ENCODE measurements around the gene ZNF768. TPM values are rescaled to one million over a fixed set of nuclear protein-coding genes. Genes with fewer than 3 reads are reported as not detected.
"Not testable (repeated sequence)": the region's sequence is repeated elsewhere in the genome, so short reads cannot be mapped to it uniquely, and the experiment has no call there.

ZNF768 gene
- total RNA-seq, 1 donor from 2014 or later, result 14.7 TPM

DNA sequence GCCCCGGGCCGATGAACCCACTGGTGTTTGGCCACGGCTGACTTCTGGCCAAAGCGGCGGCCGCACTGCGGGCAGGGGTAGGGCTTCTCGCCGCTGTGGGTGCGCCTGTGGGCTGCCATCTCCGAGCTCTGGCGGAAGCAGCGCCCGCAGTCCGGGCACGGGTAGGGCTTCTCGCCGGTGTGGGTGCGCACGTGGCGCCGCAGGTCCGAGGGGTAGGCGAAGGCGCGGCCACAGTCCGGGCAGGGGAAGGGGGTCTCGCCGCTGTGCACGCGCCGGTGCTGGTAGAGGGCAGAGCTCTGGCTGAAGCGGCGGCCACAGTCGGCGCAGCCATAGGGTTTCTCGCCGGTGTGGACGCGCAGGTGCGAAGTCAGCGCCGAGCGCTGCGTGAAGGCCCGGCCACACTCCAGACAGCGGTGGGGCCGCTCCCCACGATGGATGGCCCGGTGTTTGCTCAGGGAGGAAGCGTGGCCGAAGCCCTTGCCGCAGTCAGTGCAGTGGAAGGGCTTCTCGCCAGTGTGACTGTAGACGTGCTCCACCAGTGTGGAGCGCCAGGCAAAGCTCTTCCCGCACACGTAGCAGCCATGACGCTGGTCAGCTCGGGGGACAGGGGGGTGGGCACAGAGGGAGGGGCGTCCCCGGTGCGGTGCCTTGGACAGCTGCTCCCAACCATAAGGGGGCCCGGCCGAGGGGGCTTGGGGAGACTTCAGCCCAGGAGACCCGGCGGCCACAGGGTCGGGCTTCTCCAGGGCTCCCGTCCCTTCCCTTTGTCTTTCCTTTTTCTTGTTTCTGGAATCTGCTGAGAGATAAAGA is 29.2 kb upstream of the ZNF768 start:
- no peak for DNase-seq (ENCODE audit: low spot score)

DNA sequence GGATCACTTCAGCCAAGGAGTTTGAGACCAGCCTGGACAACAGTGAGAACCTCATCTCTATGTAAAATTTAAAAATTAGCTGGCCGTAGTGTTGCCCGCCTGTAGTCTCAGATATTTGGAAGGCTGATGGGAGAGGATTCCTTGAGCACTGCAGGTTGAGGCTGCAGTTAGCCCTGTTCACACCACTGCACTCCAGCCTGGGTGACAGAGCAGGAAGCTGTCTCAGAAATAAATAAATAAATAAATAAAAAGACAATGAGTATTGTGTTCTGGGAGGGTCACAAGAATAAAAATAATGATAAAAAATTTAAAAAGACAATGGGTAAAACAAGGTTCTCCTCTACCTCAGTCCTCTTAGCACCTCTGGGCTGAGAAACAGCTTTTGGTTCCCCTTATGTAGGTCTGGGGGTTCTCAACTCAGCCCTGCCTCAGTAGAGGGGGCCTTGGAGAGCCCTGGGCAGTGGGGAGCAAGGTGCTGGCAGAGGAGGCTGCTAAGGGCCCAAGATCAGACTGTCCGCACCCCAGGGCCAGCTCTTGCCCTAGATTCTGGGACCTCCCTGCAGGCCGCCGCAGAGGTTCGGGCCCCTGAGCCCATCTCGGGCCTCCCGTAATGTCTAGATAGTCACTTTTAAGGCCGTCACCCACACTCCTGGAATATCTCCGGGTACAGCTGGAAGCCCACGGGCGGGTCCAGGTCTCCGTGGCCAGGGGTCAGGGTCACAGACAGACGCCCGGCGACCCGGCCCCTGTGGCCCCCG is 28.4 kb upstream of the ZNF768 start:
- DNase-seq (ENCODE audit: low spot score), result no peak

DNA sequence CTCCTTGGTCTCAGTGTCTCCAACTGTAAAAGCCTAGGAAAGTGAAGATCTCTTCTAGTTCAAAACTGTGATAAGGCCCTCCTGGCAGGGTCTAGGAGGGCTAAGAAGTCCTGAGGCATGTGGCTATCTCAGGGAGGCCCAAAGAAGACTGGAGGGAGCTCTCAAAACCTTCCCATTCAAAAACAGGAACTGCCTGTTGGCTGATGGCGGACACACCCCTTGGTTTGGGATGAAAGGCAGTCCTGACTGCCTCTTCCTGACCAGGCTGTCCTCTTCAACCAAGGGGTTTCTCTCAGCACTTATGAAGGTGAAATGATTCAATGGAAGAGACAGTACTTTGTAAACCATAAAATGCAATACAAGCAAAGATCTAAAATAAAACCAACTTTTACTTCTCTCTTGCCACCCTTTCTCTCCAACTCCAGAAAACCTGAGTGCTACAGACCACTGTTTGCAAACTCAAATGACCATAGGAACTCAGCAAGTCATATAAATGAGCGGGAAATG is 27.1 kb upstream of the ZNF768 start:
- DNase-seq (ENCODE audit: low spot score), result no peak

DNA sequence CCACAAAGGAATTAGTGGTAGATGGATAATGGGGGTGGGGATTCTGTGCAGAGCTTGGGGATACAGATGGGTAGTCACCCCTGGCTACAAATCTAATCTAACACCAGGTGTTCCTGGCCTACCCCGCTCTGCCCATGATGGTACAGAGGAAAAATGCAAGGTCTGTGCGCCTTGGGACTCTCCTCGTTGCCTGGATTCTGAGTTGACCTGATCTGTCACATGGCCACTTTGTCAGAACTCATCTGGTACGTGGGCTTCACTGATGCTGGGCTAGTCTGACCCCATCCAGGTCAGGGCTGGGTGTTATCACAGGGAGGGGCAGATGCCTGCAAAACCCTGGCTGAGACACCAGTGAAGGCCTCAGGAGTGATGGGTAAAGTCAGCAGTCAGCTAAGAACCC is 26.6 kb upstream of the ZNF768 start:
- DNase-seq (ENCODE audit: low spot score), result no peak

DNA sequence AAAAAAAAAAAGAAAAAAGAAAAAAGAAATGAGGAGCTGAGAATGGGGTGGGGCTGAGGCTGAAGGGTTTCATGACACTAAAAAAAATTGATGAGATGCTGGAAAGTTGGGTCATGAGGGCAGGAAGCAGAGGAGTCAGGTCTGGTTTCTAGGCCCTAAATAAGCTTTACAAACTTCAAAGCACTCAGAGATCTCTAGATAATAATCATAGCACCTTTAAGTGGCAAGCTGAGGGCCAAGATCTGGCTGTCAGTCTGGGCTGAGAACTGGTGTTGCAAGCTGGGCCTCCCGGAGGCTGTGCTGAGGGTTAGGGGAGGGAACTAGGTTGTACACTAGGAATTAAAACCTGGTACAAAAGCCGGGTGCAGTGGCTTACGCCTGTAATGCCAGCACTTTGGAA is 25.4 kb upstream of the ZNF768 start:
- no peak for DNase-seq (ENCODE audit: low spot score)

DNA sequence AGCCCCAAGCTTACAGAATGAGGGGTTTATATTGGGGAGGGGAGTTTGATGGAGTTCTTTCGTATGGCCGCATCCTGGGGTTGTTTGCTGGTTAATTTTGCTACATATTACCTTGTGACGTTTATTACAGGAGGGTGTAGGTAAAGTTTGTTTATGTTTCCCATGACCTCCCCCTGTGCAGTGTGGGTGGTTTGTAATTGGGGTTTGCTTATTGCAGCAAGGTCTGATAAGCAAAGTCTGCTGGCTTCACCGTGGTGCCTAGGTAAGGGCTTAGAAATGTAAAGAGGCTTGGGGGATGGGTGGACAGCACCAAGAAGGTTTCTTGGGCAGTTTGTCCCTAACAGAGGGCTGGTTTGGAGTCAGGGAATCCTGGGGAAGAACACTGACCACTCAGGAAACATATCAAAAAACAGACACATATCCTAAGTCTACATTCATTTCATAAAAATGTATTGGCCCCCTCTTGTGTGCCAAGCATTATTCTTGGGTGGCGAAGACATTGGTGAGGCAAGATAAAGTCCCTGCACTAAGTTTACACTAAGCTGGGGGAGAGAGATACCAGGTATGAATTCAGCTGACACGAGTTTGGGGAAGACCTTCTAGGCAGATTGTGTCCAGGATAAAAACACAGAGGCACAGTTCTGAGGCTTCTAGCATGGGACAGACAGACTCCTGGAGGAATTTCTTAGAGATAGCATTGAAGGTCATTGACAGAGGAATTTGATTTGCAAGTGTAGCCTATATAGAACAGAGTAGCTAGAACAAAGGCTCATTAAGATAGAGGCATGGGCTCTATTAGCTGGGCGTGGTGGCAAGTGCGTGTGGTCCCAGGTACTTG is 22.3 kb upstream of the ZNF768 start:
- no peak for DNase-seq (ENCODE audit: low spot score)

DNA sequence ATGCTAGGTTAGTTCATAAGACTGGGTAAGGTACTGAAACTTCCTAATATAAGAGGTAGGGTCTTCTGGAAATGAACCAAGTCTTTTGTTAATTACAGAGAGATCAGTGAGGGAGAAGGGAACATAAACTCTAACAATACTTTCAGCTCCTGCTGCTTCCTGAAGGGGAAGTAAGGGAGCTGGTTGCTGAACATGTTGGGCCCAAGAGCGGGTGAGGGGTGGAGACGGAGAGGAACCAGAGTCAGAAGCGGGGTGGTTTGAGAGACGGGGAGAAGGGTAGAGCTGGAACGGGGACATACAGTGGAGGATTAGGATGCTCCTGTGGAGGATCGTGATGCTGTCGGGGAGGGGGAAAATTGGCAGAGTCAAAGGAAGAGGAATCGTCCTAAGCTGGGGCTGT is 19.7 kb upstream of the ZNF768 start:
- no peak for DNase-seq (ENCODE audit: low spot score)

DNA sequence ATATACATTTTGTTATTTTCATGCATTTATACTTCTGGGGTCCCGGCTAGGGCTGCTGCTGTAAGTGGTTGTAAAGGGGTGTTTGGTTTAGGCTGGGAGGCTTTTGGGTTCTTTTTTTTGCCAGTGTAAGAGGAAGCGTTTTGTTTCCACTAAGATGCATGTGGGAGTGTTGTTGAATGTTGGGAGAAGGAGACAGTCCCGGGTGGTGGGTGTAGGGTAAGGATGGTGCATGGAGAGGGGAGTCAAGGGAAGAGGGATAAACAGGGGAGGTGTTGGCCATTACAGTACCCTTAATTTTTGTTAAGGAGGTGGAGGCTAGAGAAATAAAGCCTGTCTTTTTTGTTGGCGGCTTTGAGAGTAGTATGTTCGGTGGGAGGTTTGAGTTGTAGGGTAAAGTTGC is 16.7 kb upstream of the ZNF768 start:
- no peak for DNase-seq (ENCODE audit: low spot score)

DNA sequence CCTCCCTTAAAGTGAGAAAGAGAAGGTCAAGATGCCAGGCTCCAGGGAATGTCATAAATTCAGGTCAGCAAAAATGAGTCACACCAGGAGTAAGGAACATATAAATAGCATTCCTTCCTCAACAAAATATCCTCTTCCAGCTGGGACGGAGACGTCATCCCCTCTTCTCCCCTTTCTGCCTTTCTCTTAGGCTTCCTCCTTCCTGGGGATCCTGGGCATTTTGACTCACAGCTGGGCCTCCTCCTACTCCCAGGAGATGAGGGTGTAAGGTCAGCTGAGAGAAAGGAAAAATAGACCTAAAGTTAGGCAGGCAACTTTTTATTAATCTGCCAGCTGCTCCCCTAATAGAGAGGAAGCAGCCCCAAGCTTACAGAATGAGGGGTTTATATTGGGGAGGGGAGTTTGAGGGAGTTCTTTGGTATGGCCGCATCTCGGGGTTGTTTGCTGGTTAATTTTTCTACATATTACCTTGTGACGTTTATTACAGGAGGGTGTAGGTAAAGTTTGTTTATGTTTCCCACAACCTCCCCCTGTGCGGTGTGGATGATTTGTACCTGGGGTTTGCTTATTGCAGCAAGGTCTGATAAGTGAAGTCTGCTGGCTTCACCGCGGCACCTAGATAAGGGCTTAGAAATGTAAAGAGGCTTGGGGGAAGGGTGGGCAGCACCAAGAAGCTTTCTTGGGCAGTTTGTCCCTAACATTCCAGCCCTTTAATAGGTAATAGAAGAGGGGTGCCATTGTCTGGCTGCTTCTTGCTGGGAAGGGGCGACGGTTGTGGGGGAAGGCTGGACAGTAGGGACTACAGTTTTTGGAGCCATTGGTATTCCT is 15.3 kb upstream of the ZNF768 start:
- peak; percentile 65 for DNase-seq (ENCODE audit: low spot score)

DNA sequence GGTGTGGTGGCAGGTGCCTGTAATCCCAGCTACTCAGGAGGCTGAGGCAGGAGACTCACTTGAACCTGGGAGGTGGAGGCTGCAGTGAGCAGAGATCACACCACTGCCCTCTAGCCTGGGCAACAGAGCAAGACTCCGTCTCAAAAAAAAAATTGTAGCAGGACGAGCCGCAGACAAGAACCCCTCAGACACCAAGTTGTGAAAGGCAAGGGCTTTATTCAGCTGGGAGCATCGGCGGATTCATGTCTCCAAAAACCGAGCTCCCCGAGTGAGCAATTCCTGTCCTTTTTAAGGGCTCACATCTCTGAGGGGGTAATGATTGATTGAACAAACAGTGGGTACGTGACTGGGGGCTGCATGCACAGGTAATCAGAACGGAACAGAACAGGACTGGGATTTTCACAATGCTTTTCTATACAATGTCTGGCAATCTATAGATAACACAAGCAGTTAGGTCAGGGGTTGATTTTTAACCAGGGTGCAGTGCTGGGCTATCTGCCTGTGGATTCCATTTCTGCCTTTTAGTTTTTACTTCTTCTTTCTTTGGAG is 14.6 kb upstream of the ZNF768 start:
- DNase-seq (ENCODE audit: low spot score), result not testable (repeated sequence)

DNA sequence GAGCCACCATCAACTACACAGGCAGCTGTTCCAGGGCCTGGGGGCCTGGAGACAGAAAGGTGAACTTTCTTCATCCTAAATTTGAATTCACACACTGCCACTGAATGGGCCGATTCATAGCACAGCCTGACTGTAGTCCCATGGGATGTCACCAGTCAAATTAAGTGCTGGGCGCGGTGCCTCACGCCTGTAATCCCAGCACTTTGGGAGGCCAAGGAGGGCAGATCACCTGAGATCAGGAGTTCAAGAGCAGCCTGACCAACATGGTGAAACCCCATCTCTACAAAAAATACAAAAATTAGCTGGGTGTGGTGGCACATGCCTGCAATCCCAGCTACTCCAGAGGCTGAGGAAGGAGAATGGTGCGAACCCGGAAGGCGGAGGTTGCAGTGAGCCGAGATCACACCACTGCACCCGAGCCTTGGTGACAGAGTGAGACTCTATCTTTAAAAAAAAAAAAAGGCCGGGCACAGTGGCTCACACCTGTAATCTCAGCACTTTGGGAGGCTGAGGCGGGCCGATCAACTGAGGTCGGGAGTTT is 13.7 kb upstream of the ZNF768 start:
- not testable (repeated sequence) for DNase-seq (ENCODE audit: low spot score)

DNA sequence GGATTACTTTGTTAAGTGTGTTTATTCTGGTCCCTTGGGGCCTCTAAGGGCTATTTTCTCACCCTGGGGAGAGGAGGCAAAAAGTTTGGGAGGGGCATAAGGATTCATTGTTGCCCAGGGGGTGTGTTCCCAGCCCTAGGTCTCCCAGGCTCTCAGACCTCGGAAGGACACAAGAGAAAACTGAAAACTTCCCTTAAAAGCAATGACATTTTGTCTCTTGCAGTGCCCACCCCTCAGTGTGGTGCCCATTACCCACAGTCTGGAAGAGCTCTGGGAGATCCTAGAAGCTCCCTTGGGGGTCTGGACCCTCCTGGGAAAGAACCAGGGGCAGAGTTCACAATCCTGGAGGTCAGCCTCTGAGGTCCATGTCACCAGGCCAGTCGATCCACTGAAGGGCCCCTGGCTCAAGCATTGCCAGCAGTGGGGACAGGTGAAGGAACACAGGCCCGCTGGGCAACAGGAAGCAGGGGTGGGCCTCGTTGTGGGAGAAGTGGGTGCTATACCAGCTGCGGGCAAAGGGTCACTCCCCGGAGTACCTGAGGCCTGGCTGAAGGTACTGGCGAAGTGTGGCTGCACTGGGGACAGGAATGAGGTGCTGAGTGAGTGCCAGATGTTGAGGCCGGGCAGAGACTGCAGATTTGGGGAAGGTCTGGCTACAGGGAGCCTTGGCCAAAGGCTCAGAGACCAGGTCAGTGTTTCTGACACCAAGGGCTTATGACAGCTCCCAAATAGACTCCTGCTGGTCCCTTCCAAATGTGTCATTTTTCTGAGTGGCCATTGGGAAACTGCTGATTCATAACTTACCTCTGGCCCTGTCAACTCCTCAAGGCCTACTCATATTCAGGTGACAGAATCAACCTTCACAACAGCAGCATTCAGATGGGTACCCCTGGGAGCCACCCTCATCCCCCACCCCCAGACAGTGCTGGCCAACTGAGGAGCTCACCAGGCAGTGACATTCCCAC is 12.9 kb upstream of the ZNF768 start:
- DNase-seq (ENCODE audit: low spot score), result no peak

DNA sequence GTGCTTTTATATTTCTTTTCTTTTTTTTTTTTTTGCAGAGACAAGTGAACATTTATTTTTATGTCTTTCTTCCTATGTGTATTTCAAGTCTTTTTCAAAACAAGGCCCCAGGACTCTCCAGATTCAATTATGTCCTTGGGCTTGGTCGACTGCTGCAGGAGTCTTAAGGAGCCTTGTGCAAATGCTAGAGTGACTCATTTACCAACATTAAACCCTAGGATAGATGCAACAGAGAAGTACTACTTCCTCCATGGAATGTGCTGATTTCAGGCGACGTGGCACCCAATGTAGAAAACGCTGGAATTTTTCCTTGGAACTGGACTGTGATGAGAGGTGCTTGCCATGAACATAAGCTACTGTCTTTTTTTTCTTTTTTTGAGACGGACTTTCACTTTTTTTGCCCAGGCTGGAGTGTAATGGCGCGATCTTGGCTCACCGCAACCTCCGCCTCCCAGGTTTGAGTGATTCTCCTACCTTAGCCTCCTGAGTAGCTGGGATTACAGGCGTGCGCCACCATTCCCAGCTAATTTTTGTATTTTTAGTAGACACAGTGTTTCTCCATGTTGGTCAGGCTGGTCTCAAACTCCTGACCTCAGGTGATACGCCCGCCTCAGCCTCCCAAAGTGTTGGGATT is 10.1 kb upstream of the ZNF768 start:
- not testable (repeated sequence) for DNase-seq (ENCODE audit: low spot score)

DNA sequence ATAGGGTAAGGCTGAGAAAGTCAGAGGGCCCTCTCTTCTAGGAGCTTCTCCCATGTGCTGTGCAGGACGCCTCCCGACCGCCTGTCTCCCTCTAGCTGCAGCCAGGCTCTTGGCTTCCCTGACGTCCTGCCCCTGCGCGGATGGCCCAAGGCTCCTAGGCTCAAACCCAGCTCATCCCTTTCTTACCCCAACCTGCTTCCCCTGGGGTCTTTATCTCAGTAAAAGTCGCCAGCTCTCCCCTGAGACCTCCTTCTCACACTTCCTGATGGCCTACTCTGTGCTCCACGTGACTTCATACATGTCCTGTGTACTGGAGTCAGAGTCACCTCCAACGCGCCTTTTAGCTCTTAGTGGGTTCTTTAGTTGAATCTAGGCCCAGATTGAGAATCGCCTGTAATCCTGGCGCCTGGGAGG is 9.4 kb upstream of the ZNF768 start:
- DNase-seq (ENCODE audit: low spot score), result peak; percentile 86

DNA sequence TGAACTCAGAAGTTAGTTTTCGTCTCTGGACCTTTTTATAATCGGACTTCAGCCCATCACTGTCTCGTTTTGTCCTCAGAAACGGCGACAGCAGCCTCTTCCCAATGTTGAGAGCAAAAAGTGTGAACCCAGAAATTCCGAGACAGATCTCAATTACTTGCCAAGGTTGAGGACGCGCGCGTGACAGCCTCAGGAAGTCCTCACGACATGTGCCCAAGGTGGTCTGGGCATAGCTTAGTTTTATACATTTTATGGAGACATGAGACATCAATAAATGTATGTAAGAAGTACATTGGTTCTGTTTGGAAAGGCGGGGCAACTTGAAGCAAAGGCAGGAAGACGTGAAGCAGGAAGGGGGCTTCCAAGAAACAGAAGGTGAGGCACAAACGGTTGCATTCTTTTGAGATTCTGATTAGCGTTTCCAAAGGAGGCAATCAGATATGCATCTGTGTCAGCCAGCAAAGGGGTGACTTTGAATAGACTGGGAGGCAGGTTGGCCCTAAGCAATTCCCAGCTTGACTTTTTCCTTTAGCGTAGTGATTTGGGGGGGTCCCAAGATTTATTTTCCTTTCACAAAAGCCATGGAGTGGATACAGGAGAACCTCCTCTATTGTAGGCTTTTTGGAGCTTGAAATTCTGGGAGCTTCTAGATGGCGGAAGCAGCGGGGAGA is 8.9 kb upstream of the ZNF768 start:
- peak; percentile 55 for DNase-seq (ENCODE audit: low spot score)

DNA sequence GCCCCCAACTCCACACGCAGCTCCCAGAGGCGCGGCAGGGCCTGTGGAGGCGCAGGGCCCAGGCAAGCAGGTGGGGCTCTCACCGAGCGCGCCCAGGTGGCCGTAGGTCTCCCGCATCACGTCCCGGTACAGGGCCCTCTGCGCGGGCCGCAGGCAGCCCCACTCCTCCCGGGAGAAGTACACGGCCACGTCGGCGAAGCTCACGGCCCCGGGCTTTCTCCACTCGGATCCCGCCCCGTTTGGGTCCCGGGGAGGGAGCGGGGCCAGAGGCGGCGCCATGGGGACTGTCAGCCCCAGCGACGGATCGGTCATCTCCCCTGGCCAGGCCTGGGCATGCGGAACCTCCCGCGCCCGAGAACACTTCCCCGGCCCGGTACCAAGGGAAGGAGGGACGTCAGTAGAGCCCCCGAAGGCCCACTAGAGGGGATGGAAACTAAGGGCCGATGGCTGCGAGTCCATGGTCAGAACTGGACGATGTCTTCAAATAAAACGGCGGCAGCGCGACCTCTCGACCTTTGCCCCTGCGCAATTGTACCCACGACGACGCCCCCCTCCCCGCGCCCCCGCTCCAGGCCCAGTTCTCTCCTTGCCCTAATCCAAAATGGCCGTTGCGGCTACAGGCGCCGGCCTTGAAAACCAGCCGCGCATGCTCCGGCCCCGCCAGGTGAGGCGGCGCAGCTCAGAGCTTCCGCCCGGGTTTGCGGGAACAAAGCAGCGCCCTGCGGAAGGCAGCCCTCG is 8.2 kb upstream of the ZNF768 start, which contains the start of gene ZNF747:
ZNF747 (minus strand) TSS at position 491 of the 738 bp plus-strand sequence; CDS start at position 312, 179 bp downstream.
- peak; percentile 95 for DNase-seq (ENCODE audit: low spot score)

DNA sequence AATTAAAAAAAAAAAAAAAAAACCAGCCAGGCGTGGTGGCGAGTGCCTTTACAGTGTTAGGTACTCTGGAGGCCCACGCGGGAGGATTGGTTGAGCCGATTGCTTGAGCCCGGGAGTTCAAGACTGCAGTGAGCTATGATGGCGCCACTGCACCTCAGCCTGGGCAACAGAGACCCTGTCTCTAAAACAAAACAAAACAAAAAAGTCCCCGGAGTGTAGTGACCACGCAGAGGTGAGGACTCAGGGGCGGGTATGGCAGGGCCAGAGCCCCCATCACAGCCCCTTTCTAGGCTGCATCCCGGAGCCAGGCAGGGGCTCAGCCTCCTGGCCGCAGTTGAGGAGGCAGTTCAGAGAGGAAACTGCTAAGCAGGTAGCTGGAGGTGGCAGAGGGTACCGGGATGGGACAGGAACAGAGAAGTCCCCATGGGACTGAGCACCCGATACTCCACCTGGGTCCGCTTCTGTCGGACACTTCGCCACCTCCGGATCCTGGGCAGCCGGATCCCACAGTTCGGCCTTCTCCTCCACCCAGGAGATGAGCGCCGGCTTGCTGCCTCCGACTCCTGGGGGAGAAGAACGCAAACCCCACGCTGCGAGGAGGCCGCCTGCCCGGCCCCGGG is 7.5 kb upstream of the ZNF768 start:
- DNase-seq (ENCODE audit: low spot score), result no peak
